Skeletal muscle satellite cell (primary cell): ENCODE data around the gene LRP1B.

Experiments
- H3K27me3 ChIP-seq: 2 replicates; pipeline ENCODE4 v1.7.0; 2013; ENCODE audit warnings: low read length; ENCODE audit not compliant: control insufficient read depth, insufficient read depth
- H3K36me3 ChIP-seq: 2 replicates; pipeline ENCODE4 v1.7.0; 2013; ENCODE audit warnings: mild to moderate bottlenecking, control low read depth, low read length; ENCODE audit not compliant: insufficient read depth
- H3K4me1 ChIP-seq: 2 replicates; pipeline ENCODE4 v1.7.0; 2013; ENCODE audit warnings: low read length; ENCODE audit not compliant: control insufficient read depth, insufficient read depth
- H3K4me2 ChIP-seq: 2 replicates; pipeline ENCODE4 v1.7.0; 2013; ENCODE audit warnings: mild to moderate bottlenecking, low read length
- H3K4me3 ChIP-seq: 2 replicates; pipeline ENCODE4 v1.7.0; 2013; ENCODE audit warnings: low read length
- H3K9ac ChIP-seq: 2 replicates; pipeline ENCODE4 v1.7.0; 2013; ENCODE audit warnings: mild to moderate bottlenecking, low read depth, low read length, moderate library complexity
- H3K9me3 ChIP-seq: replicated peaks from 2 replicates; pipeline ENCODE4 v1.7.0; 2013; ENCODE audit warnings: mild to moderate bottlenecking, control low read depth, low read length

Gene LRP1B

GRCh38 chr2:141994066-141994465 lies 136.8 kb downstream of the LRP1B start:
- Histone ChIP-seq H3K9ac (no peak overlapping the region), H3K27me3 (no peaks in the 10 kb centered on the region), H3K4me2 (no peak overlapping the region), H3K4me3 (no peak overlapping the region), H3K4me1 (no peaks in the 10 kb centered on the region), H3K9me3 (no peaks in the 10 kb centered on the region), H3K36me3 (no peaks in the 10 kb centered on the region)

GRCh38 chr2:141992695-141993094 lies 138.1 kb downstream of the LRP1B start:
- no peaks in the 10 kb centered on the region for H3K36me3 ChIP-seq
- no peak overlapping the region for H3K4me2 ChIP-seq
- no peak overlapping the region for H3K9ac ChIP-seq
- no peaks in the 10 kb centered on the region for H3K4me1 ChIP-seq
- no peak overlapping the region for H3K4me3 ChIP-seq
- no peaks in the 10 kb centered on the region for H3K9me3 ChIP-seq
- H3K27me3 ChIP-seq: no peaks in the 10 kb centered on the region

DNA sequence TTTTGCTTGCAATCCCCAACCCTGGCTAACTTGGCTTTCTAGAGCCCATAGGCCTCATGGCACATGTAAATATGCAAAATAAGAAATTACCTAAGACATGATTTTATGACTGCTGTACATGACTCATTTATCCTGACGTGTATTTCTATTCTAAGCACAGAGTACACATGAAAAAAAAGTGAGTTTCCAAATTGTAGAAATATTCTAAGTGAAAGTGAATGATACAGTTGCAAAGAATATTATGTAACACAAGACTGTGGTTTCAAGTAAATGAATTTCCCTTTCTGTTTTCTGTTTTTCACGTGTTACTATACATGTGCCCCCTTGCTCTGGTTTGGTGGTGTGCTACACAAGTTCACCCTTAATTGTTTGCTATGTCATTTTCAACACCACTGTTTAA lies 162.4 kb downstream of the LRP1B start:
- Histone ChIP-seq H3K4me1 (no peaks in the 10 kb centered on the region), H3K36me3 (no peaks in the 10 kb centered on the region), H3K9me3 (no peaks in the 10 kb centered on the region), H3K9ac (no peak overlapping the region), H3K4me3 (no peak overlapping the region), H3K4me2 (no peak overlapping the region), H3K27me3 (no peaks in the 10 kb centered on the region)

DNA sequence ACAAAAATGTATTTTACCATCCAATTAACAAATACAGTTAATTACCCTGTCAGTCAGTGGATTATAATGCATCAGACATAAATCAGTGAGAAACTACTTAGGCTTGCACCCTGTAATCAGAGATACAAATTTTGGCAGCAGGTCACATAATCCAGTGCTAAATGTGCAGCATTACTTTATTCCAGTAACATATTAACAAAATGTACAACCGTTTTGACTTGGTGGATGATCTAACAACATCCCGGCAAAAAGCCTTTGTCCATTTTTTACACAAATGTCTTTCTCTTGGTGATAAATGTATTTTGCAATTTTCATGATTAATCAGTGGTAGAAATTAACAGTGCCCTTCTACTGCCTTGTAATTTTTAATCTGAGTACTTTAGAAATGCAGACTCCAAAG lies 162.8 kb downstream of the LRP1B start:
- H3K36me3 ChIP-seq: no peaks in the 10 kb centered on the region
- no peaks in the 10 kb centered on the region for H3K9me3 ChIP-seq
- no peaks in the 10 kb centered on the region for H3K27me3 ChIP-seq

GRCh38 chr2:141967503-141967902 lies 163.3 kb downstream of the LRP1B start:
- Histone ChIP-seq H3K27me3 (no peaks in the 10 kb centered on the region), H3K9me3 (no peaks in the 10 kb centered on the region), H3K4me3 (no peak overlapping the region), H3K9ac (no peak overlapping the region), H3K36me3 (no peaks in the 10 kb centered on the region), H3K4me2 (no peak overlapping the region), H3K4me1 (no peaks in the 10 kb centered on the region)

More for the DNA sequence above, 162.8 kb downstream of the LRP1B start:
- H3K4me1 ChIP-seq: no peaks in the 10 kb centered on the region
- H3K4me3 ChIP-seq: no peak overlapping the region
- H3K9ac ChIP-seq: no peak overlapping the region
- H3K4me2 ChIP-seq: no peak overlapping the region

- Histone ChIP-seq H3K4me1 (no peaks in the 10 kb centered on the region), H3K9ac (no peak overlapping the region), H3K4me2 (no peak overlapping the region), H3K9me3 (no peaks in the 10 kb centered on the region), H3K36me3 (no peaks in the 10 kb centered on the region), H3K4me3 (no peak overlapping the region), H3K27me3 (no peaks in the 10 kb centered on the region)
These were observed 170.9 kb downstream of the LRP1B start for GRCh38 chr2:141959941-141960340.

DNA sequence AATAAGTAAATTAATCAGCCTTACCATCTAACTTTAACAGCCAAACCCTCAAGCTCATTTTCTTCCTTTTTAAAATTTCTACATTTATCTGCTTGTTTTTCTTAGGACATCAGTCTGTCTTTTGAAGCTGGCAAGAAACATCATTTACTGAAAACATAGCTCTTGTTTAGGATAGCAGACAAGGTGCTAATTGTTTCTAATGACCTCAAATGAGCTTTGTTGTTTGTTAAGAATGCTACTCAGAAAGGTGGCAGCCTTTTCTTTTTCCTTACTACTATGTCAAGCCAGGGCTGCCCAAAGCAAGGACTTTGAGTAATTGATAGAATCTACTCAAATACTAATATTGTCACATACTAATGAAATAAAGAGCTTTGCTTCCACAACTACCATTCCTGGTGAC lies 171.8 kb downstream of the LRP1B start:
- Histone ChIP-seq H3K4me2 (no peak overlapping the region), H3K4me1 (no peaks in the 10 kb centered on the region), H3K9me3 (no peaks in the 10 kb centered on the region), H3K27me3 (no peaks in the 10 kb centered on the region), H3K4me3 (no peak overlapping the region), H3K9ac (no peak overlapping the region), H3K36me3 (no peaks in the 10 kb centered on the region)

DNA sequence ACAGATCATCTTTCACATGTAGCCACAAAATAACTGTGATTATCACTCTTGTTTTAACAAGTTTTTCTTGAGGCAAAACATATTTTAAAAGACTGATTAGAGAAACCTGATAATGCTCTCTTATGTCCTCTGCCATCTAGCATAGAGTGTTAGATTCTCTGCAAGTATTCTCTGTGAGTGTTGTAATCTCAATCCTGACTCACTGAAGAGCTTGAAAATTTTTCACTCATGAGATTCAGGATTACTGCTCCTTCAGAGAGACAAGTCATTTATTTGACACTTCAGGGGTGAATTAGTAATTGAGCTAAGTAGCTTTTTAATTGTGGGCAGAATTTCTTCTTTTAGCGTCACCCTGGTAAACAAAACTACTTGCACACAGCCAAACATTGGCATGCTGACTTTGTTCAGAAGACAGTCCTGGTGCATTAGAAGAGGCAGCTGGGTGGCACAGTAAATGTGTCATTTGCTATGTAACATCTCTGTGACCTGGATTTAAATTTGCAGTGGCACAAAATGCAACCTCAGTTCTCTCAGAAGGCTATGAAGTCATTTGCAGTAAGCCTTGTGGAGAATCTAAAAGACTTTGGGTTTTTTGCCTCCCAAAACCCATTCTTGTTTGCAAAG lies 172.9 kb downstream of the LRP1B start:
- Histone ChIP-seq H3K9ac (no peak overlapping the region), H3K4me1 (no peaks in the 10 kb centered on the region), H3K27me3 (no peaks in the 10 kb centered on the region), H3K9me3 (no peaks in the 10 kb centered on the region), H3K36me3 (no peaks in the 10 kb centered on the region), H3K4me3 (no peak overlapping the region), H3K4me2 (no peak overlapping the region)

GRCh38 chr2:141957321-141957720 lies 173.5 kb downstream of the LRP1B start:
- Histone ChIP-seq H3K4me1 (no peaks in the 10 kb centered on the region), H3K36me3 (no peaks in the 10 kb centered on the region), H3K4me2 (no peak overlapping the region), H3K27me3 (no peaks in the 10 kb centered on the region), H3K9me3 (no peaks in the 10 kb centered on the region), H3K4me3 (no peak overlapping the region), H3K9ac (no peak overlapping the region)

GRCh38 chr2:141947396-141948114 lies 183.3 kb downstream of the LRP1B start:
- Histone ChIP-seq H3K36me3 (no peaks in the 10 kb centered on the region), H3K9ac (no peak overlapping the region), H3K4me2 (no peak overlapping the region), H3K9me3 (no peaks in the 10 kb centered on the region), H3K4me3 (no peak overlapping the region), H3K4me1 (no peaks in the 10 kb centered on the region), H3K27me3 (no peaks in the 10 kb centered on the region)

DNA sequence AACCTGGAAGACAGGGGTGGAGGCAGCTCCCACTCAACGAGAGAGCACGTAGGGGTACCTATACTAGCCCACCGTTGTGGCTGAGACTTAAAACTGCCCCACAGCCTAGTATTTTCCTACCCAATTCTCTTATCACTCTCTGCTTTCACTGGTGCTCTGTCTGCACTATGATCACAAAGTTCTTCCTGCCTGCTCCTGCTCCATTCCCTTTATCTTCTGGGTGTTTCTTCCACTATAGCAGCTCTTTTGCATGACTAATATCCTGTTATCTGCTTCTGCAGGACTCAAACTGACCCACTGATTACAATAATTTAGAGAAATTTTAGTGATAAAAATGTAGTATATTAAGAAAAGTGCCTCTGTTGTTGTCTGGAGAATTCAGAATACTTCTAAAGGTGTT lies 184.8 kb downstream of the LRP1B start:
- Histone ChIP-seq H3K4me3 (no peak overlapping the region), H3K4me2 (no peak overlapping the region), H3K27me3 (no peaks in the 10 kb centered on the region), H3K4me1 (no peaks in the 10 kb centered on the region), H3K9me3 (no peaks in the 10 kb centered on the region), H3K36me3 (no peaks in the 10 kb centered on the region), H3K9ac (no peak overlapping the region)

DNA sequence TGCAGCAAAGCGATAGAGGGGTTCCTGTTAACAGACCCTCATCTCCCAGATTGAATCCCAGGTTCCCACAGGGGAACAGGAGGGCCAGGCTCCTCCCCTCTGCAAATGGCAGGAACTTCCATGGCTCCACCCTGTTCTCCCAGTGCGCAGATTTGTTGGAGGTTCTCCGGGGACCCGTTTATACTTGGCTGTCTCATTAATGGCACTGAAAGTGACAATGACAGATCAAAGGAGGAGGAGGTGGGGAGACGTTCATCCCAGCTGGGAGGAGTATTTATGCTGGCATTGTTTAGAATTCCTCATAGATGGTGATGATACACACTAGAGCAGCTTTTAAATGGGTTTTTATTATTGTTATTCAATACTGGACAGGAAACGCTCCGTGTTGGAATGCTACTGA lies 186.9 kb downstream of the LRP1B start:
- Histone ChIP-seq H3K4me3 (no peak overlapping the region), H3K36me3 (no peaks in the 10 kb centered on the region), H3K4me1 (no peaks in the 10 kb centered on the region), H3K9ac (no peak overlapping the region), H3K4me2 (no peak overlapping the region), H3K27me3 (no peaks in the 10 kb centered on the region), H3K9me3 (no peaks in the 10 kb centered on the region)
